Skeletal muscle satellite cell (primary cell): ENCODE results near the gene ATAD3C.
"Not testable (repeated sequence)": the region's sequence is repeated elsewhere in the genome, so short reads cannot be mapped to it uniquely, and the experiment has no call there.

Source experiments
- H3K27me3 ChIP-seq: 2 replicates; pipeline ENCODE4 v1.7.0; 2013; ENCODE audit warnings: low read length; ENCODE audit not compliant: control insufficient read depth, insufficient read depth
- H3K36me3 ChIP-seq: 2 replicates; pipeline ENCODE4 v1.7.0; 2013; ENCODE audit warnings: mild to moderate bottlenecking, control low read depth, low read length; ENCODE audit not compliant: insufficient read depth
- H3K4me1 ChIP-seq: 2 replicates; pipeline ENCODE4 v1.7.0; 2013; ENCODE audit warnings: low read length; ENCODE audit not compliant: control insufficient read depth, insufficient read depth
- H3K4me2 ChIP-seq: 2 replicates; pipeline ENCODE4 v1.7.0; 2013; ENCODE audit warnings: mild to moderate bottlenecking, low read length
- H3K4me3 ChIP-seq: 2 replicates; pipeline ENCODE4 v1.7.0; 2013; ENCODE audit warnings: low read length
- H3K9ac ChIP-seq: 2 replicates; pipeline ENCODE4 v1.7.0; 2013; ENCODE audit warnings: mild to moderate bottlenecking, low read depth, low read length, moderate library complexity
- H3K9me3 ChIP-seq: replicated peaks from 2 replicates; pipeline ENCODE4 v1.7.0; 2013; ENCODE audit warnings: mild to moderate bottlenecking, control low read depth, low read length

The ATAD3C gene

GRCh38 chr1:1455934-1456333, 6.4 kb downstream of the ATAD3C start:
- H3K9ac ChIP-seq, H3K4me3 ChIP-seq, H3K27me3 ChIP-seq, H3K9me3 ChIP-seq, H3K4me1 ChIP-seq, H3K36me3 ChIP-seq, H3K4me2 ChIP-seq: not testable (repeated sequence)

GRCh38 chr1:1456683-1457255, 7.3 kb downstream of the ATAD3C start:
- H3K27me3 ChIP-seq, H3K4me1 ChIP-seq, H3K4me2 ChIP-seq, H3K9ac ChIP-seq, H3K36me3 ChIP-seq, H3K4me3 ChIP-seq, H3K9me3 ChIP-seq: not testable (repeated sequence)

- H3K36me3 ChIP-seq, H3K4me2 ChIP-seq, H3K4me1 ChIP-seq, H3K4me3 ChIP-seq, H3K9me3 ChIP-seq, H3K9ac ChIP-seq, H3K27me3 ChIP-seq: not testable (repeated sequence)
These were observed 9.7 kb downstream of the ATAD3C start for GRCh38 chr1:1459156-1459555.

GRCh38 chr1:1459711-1460110, 10.2 kb downstream of the ATAD3C start:
- H3K9ac ChIP-seq, H3K27me3 ChIP-seq, H3K9me3 ChIP-seq, H3K4me2 ChIP-seq, H3K4me3 ChIP-seq, H3K36me3 ChIP-seq, H3K4me1 ChIP-seq: not testable (repeated sequence)

- H3K9ac ChIP-seq, result no peak overlapping the region
- no peaks in the 10 kb centered on the region for H3K27me3 ChIP-seq
- no peak overlapping the region for H3K4me2 ChIP-seq
- no peaks in the 10 kb centered on the region for H3K9me3 ChIP-seq
- H3K4me1 ChIP-seq, result peaks cover 10% of the 10 kb centered on the region
- no peak overlapping the region for H3K4me3 ChIP-seq
- H3K36me3 ChIP-seq, result no peaks in the 10 kb centered on the region
These were observed 11.1 kb downstream of the ATAD3C start for GRCh38 chr1:1460540-1461130.

GRCh38 chr1:1461721-1462317, 12.3 kb downstream of the ATAD3C start:
- Histone ChIP-seq H3K36me3 (no peaks in the 10 kb centered on the region), H3K4me1 (peaks cover 10% of the 10 kb centered on the region), H3K9ac (no peak overlapping the region), H3K4me3 (no peak overlapping the region), H3K9me3 (no peaks in the 10 kb centered on the region), H3K4me2 (peak overlapping the region; percentile 50), H3K27me3 (no peaks in the 10 kb centered on the region)

GRCh38 chr1:1462318-1462966, 13.0 kb downstream of the ATAD3C start:
- no peak overlapping the region for H3K9ac ChIP-seq
- H3K4me1 ChIP-seq, result peaks cover 10% of the 10 kb centered on the region

GRCh38 chr1:1463312-1463711, 13.8 kb downstream of the ATAD3C start:
- Histone ChIP-seq H3K4me2 (no peak overlapping the region), H3K9me3 (no peaks in the 10 kb centered on the region), H3K4me3 (no peak overlapping the region), H3K36me3 (no peaks in the 10 kb centered on the region), H3K4me1 (peaks cover 10% of the 10 kb centered on the region), H3K27me3 (no peaks in the 10 kb centered on the region), H3K9ac (no peak overlapping the region)

More at GRCh38 chr1:1462318-1462966, 13.0 kb downstream of the ATAD3C start:
- Histone ChIP-seq H3K36me3 (no peaks in the 10 kb centered on the region), H3K4me3 (no peak overlapping the region), H3K4me2 (peak overlapping the region; percentile 50), H3K9me3 (no peaks in the 10 kb centered on the region), H3K27me3 (no peaks in the 10 kb centered on the region)

- H3K4me1 ChIP-seq, H3K9ac ChIP-seq, H3K4me3 ChIP-seq, H3K4me2 ChIP-seq, H3K9me3 ChIP-seq, H3K36me3 ChIP-seq, H3K27me3 ChIP-seq: not testable (repeated sequence)
These were observed 18.9 kb downstream of the ATAD3C start for GRCh38 chr1:1468196-1468985.

- Histone ChIP-seq H3K9me3 (no peaks in the 10 kb centered on the region), H3K4me2 (peak overlapping the region; percentile 80), H3K4me3 (peak overlapping the region; percentile 79), H3K9ac (peak overlapping the region; percentile 85), H3K4me1 (peaks cover 6% of the 10 kb centered on the region), H3K36me3 (no peaks in the 10 kb centered on the region), H3K27me3 (no peaks in the 10 kb centered on the region)
These were observed 21.3 kb downstream of the ATAD3C start for GRCh38 chr1:1470626-1471388.
